ENCODE results near the gene MED22. TPM values are rescaled to one million over a fixed set of nuclear protein-coding genes. Genes with fewer than 3 reads are reported as not detected.

The MED22 gene
- total and polyA plus RNA-seq, 2 of the 8 experiments (the other 6 are each of a cell fraction or from before 2014, with no cell fraction given), result 56.4 to 68.4 TPM

GRCh38 chr9:133361507-133362092, 13.7 kb upstream of the MED22 start:
- H3K56ac ChIP-seq (replicated peaks; ENCODE audit: insufficient read length, low read depth, low read length), result no peak overlapping the region
- no peak overlapping the region for H2BK20ac ChIP-seq (ENCODE audit: low read length)
- H3K18ac ChIP-seq (ENCODE audit: extremely low read depth, low read length), result no peak overlapping the region
- H3K27ac ChIP-seq (ENCODE audit: low read depth, low read length), result no peak overlapping the region; the same call in 1 of the 2 replicates
- DNase-seq (ENCODE audit: low read depth in 1 of 2, low spot score in 2 of 2), result no peak
- H3K4me3 ChIP-seq (ENCODE audit: extremely low read depth in 1 of 4, insufficient read depth in 2 of 4, low read depth in 3 of 4, low read length in 4 of 4), result no peak overlapping the region
- no peak overlapping the region for H4K8ac ChIP-seq (ENCODE audit: extremely low read depth, insufficient read depth, low read length)
- H3K27me3 ChIP-seq (replicated peaks in 1 of 4; ENCODE audit: control insufficient read depth in 3 of 4, extremely low read depth in 1 of 4, insufficient read depth in 3 of 4, low read length in 3 of 4), result no peaks in the 10 kb centered on the region
- no peak overlapping the region for H2BK12ac ChIP-seq (ENCODE audit: low read depth, low read length)
- no peak overlapping the region for H2BK5ac ChIP-seq (ENCODE audit: low read depth, low read length)
- WGBS, 2 experiments (ENCODE audit: extremely low coverage in 1 of 2, insufficient coverage in 1 of 2, insufficient read length in 1 of 2, insufficient replicate concordance in 2 of 2, low coverage in 1 of 2, low lambda C conversion rate in 2 of 2, missing lambda C conversion rate in 1 of 2), result 92% methylated on average over 13 of the region's 13 CpGs; no CpG with 5 or more reads in 1 of the 2 experiments
- FAIRE-seq, result no peak
- no peak overlapping the region for H2BK15ac ChIP-seq (ENCODE audit: low read length)
- CTCF ChIA-PET (ENCODE audit: partially characterized antibody), result interaction anchor here (1.8 to 8.2 kb wide), 5 partner anchors 9 to 43 kb away, joined by 5 to 90 read pairs (median 12); no protein-coding TSS in a partner anchor
- H3K4me2 ChIP-seq (ENCODE audit: insufficient read depth in 1 of 2, low read depth in 2 of 2, low read length in 2 of 2), result no peak overlapping the region
- H3K23ac ChIP-seq (ENCODE audit: insufficient read length), result no peak overlapping the region
- H3K4ac ChIP-seq (replicated peaks; ENCODE audit: insufficient read length, low read depth, low read length), result no peak overlapping the region
- no peaks in the 10 kb centered on the region; the same call in 1 of the 2 replicates for H3K23me2 ChIP-seq (ENCODE audit: low read depth, low read length)
- H3K9me3 ChIP-seq (ENCODE audit: insufficient read depth in 2 of 2, low read depth in 1 of 2, low read length in 1 of 2), result no peaks in the 10 kb centered on the region
- TF ChIP-seq SP1 (IDR thresholded peaks at IDR 0.05; ENCODE audit: low read depth, low read length), result no peak
- H3K9ac ChIP-seq (replicated peaks in 1 of 4; ENCODE audit: extremely low read depth in 1 of 4, low read depth in 3 of 4, low read length in 3 of 4), result no peak overlapping the region
- peaks cover 19 to 27% of the 10 kb centered on the region in 2 experiments for H4K20me1 ChIP-seq (replicated peaks in 1 of 2; ENCODE audit: control insufficient read depth in 1 of 2, insufficient read depth in 2 of 2, low read length in 2 of 2)
- peaks cover 7% of the 10 kb centered on the region; the same call in 1 of the 2 replicates for H3K79me1 ChIP-seq (ENCODE audit: low read depth, low read length)
- no peak overlapping the region for H4K5ac ChIP-seq (ENCODE audit: insufficient read length, low read depth, low read length)
- H3K36me3 ChIP-seq (ENCODE audit: control insufficient read depth in 2 of 4, insufficient read depth in 4 of 4, low read length in 3 of 4), result peaks cover 15 to 58% (median 44%) of the 10 kb centered on the region in 4 experiments
- POLR2A ChIA-PET (ENCODE audit: partially characterized antibody), result interaction anchor here (1.0 to 19.9 kb wide), 8 partner anchors 8 to 78 kb away, joined by 3 to 461 read pairs (median 8); partner anchors contain the start of genes MED22, RPL7A, STKLD1 and SURF1
- no peak overlapping the region for H2AFZ ChIP-seq (ENCODE audit: low read length)
- H4K91ac ChIP-seq (replicated peaks; ENCODE audit: insufficient read length, low read length), result no peak overlapping the region
- peaks cover 0 to 8% (median 3%) of the 10 kb centered on the region in 4 experiments; a peak in 4 of 7 replicates for H3K4me1 ChIP-seq (replicated peaks in 1 of 4; ENCODE audit: control insufficient read depth in 3 of 4, insufficient read depth in 4 of 4, low read length in 3 of 4)
- no peak overlapping the region for H3K14ac ChIP-seq (ENCODE audit: insufficient read length)
- H2AK5ac ChIP-seq (ENCODE audit: low read depth, low read length), result no peak overlapping the region
- no peak overlapping the region for H2BK120ac ChIP-seq (replicated peaks; ENCODE audit: low read depth, low read length)
- H3K79me2 ChIP-seq (ENCODE audit: control insufficient read depth in 1 of 2, insufficient read depth in 2 of 2, low read length in 2 of 2), result peaks cover 0 to 15% of the 10 kb centered on the region in 2 experiments; a peak in 1 of 4 replicates

Data from H1 (cell line).